Nephron (organoid): ENCODE measurements around the gene TMEM178A.

ENCODE experiments used
- H3K27ac Mint-ChIP-seq, 3 experiments: 2 replicates each; pipeline ENCODE4 v1.8.0; 2020; ENCODE audit warnings: mixed read lengths in 3 of 3, mild to moderate bottlenecking in 2 of 3, moderate library complexity in 1 of 3
- H3K27me3 Mint-ChIP-seq: 2 replicates; pipeline ENCODE4 v1.8.0; 2021; ENCODE audit warnings: low read depth, mild to moderate bottlenecking, moderate library complexity, mixed read lengths
- H3K36me3 Mint-ChIP-seq: 2 replicates; pipeline ENCODE4 v1.8.0; 2020; ENCODE audit warnings: low read depth, mixed read lengths
- H3K4me1 Mint-ChIP-seq: 2 replicates; pipeline ENCODE4 v1.8.0; 2020; ENCODE audit warnings: mixed read lengths
- H3K4me3 Mint-ChIP-seq, 3 experiments: 2 replicates each; pipeline ENCODE4 v1.8.0; 2020; ENCODE audit warnings: mild to moderate bottlenecking in 3 of 3, mixed read lengths in 3 of 3, moderate library complexity in 2 of 3
- H3K9me3 Mint-ChIP-seq: 2 replicates; pipeline ENCODE4 v1.8.0; 2020; ENCODE audit warnings: mixed read lengths
- CTCF ChIP-seq, 3 experiments: fragments of 200-600 bp; sonication (generic); IDR thresholded peaks; one replicate each; pipeline ENCODE4 v1.5.0; 2021; ENCODE audit warnings: antibody characterized with exemption in 3 of 3; ENCODE audit not compliant: unreplicated experiment in 3 of 3

The TMEM178A gene

GRCh38 chr2:39734445-39734844 lies 68.7 kb downstream of the TMEM178A start:
- Mint-ChIP-seq H3K36me3 (peaks cover 65% of the 10 kb centered on the region), H3K4me3 (no peak overlapping the region), H3K4me1 (peaks cover 44% of the 10 kb centered on the region), H3K27me3 (no peaks in the 10 kb centered on the region), H3K9me3 (peaks cover 7% of the 10 kb centered on the region), H3K27ac (no peak overlapping the region)
- no peak for TF ChIP-seq CTCF (IDR thresholded peaks at IDR 0.05; ENCODE audit: unreplicated experiment in 3 of 3)

GRCh38 chr2:39735648-39736047 lies 69.9 kb downstream of the TMEM178A start:
- H3K4me3 Mint-ChIP-seq, result no peak overlapping the region
- TF ChIP-seq CTCF (IDR thresholded peaks at IDR 0.05; ENCODE audit: unreplicated experiment in 3 of 3), result no peak
- peaks cover 5% of the 10 kb centered on the region for H3K9me3 Mint-ChIP-seq
- H3K27ac Mint-ChIP-seq, result no peak overlapping the region
- peaks cover 46% of the 10 kb centered on the region for H3K4me1 Mint-ChIP-seq
- peaks cover 68% of the 10 kb centered on the region for H3K36me3 Mint-ChIP-seq
- H3K27me3 Mint-ChIP-seq, result no peaks in the 10 kb centered on the region

- Mint-ChIP-seq H3K4me3 (no peak overlapping the region), H3K36me3 (peaks cover 66% of the 10 kb centered on the region), H3K4me1 (peaks cover 41% of the 10 kb centered on the region), H3K27me3 (no peaks in the 10 kb centered on the region), H3K9me3 (no peaks in the 10 kb centered on the region), H3K27ac (no peak overlapping the region)
- TF ChIP-seq CTCF (IDR thresholded peaks at IDR 0.05; ENCODE audit: unreplicated experiment in 3 of 3), result no peak
Observed at GRCh38 chr2:39736640-39737039, 70.9 kb downstream of the TMEM178A start.

- no peak for TF ChIP-seq CTCF (IDR thresholded peaks at IDR 0.05; ENCODE audit: unreplicated experiment in 3 of 3)
- peak overlapping the region; percentile 1 to 74 (median 1) for H3K27ac Mint-ChIP-seq
- no peaks in the 10 kb centered on the region for H3K27me3 Mint-ChIP-seq
- H3K9me3 Mint-ChIP-seq, result no peaks in the 10 kb centered on the region
- H3K4me1 Mint-ChIP-seq, result peaks cover 30% of the 10 kb centered on the region
- peak overlapping the region in 1 of 3 experiments; percentile 4 for H3K4me3 Mint-ChIP-seq
- peaks cover 61% of the 10 kb centered on the region for H3K36me3 Mint-ChIP-seq
Observed at GRCh38 chr2:39737661-39738060, 71.9 kb downstream of the TMEM178A start.

GRCh38 chr2:39738936-39739335 lies 73.2 kb downstream of the TMEM178A start:
- Mint-ChIP-seq H3K27me3 (no peaks in the 10 kb centered on the region), H3K4me1 (peaks cover 26% of the 10 kb centered on the region), H3K36me3 (peaks cover 64% of the 10 kb centered on the region), H3K4me3 (no peak overlapping the region), H3K9me3 (no peaks in the 10 kb centered on the region), H3K27ac (peak overlapping the region in 2 of 3 experiments; percentile 33 to 40)
- no peak for TF ChIP-seq CTCF (IDR thresholded peaks at IDR 0.05; ENCODE audit: unreplicated experiment in 3 of 3)

- H3K4me1 Mint-ChIP-seq, result peaks cover 21% of the 10 kb centered on the region
- H3K9me3 Mint-ChIP-seq, result no peaks in the 10 kb centered on the region
- no peaks in the 10 kb centered on the region for H3K27me3 Mint-ChIP-seq
- H3K4me3 Mint-ChIP-seq, result no peak overlapping the region
- peaks cover 59% of the 10 kb centered on the region for H3K36me3 Mint-ChIP-seq
- H3K27ac Mint-ChIP-seq, result peak overlapping the region in 2 of 3 experiments; percentile 33 to 40
- no peak for TF ChIP-seq CTCF (IDR thresholded peaks at IDR 0.05; ENCODE audit: unreplicated experiment in 3 of 3)
Observed at GRCh38 chr2:39739386-39739785, 73.7 kb downstream of the TMEM178A start.
